Measurements from ENCODE around the gene TOM1L1.

The TOM1L1 gene

GRCh38 chr17:54900457-54901229, at the start of gene TOM1L1:
Gene TOM1L1 (plus strand): TSS chr17:54900852. CDS start chr17:54900866, 14 bp downstream.
- Histone ChIP-seq H4K20me1 (ENCODE audit: insufficient read depth, low read length) (no peaks in the 10 kb centered on the region), H3K79me2 (ENCODE audit: low read length) (no peaks in the 10 kb centered on the region), H3K4me1 (ENCODE audit: low read length) (no peaks in the 10 kb centered on the region), H3K9me3 (ENCODE audit: insufficient read depth, low read length) (no peaks in the 10 kb centered on the region), H3K4me3 (ENCODE audit: low read length) (no peak within 1 kb of the TSS), H3K27me3 (ENCODE audit: low read depth, low read length) (no peaks in the 10 kb centered on the region), H3K36me3 (replicated peaks; ENCODE audit: low read depth, low read length) (no peaks in the 10 kb centered on the region), H2AFZ (ENCODE audit: low read depth, low read length) (no peak within 1 kb of the TSS), H3K27ac (ENCODE audit: low read length) (no peak within 1 kb of the TSS), H3K4me2 (ENCODE audit: low read length) (no peak within 1 kb of the TSS), H3K9ac (ENCODE audit: low read length) (no peak within 1 kb of the TSS)
- no peak for TF ChIP-seq EZH2phosphoT487 (IDR thresholded peaks at IDR 0.05; ENCODE audit: low read depth)

GRCh38 chr17:54859187-54859586, 41.5 kb upstream of the TOM1L1 start:
- Histone ChIP-seq H3K4me1 (ENCODE audit: low read length) (no peaks in the 10 kb centered on the region), H3K9ac (ENCODE audit: low read length) (no peak overlapping the region)

GRCh38 chr17:54860617-54861470, 39.8 kb upstream of the TOM1L1 start:
- H3K27me3 ChIP-seq (ENCODE audit: low read depth, low read length), result no peaks in the 10 kb centered on the region
- H3K4me1 ChIP-seq (ENCODE audit: low read length), result no peaks in the 10 kb centered on the region
- TF ChIP-seq EZH2phosphoT487 (IDR thresholded peaks at IDR 0.05; ENCODE audit: low read depth), result no peak
- no peak for TF ChIP-seq CTCF (IDR thresholded peaks at IDR 0.05; ENCODE audit: low read depth, low read length)
- no peak overlapping the region for H3K27ac ChIP-seq (ENCODE audit: low read length)
- no peaks in the 10 kb centered on the region for H3K36me3 ChIP-seq (replicated peaks; ENCODE audit: low read depth, low read length)
- H3K9ac ChIP-seq (ENCODE audit: low read length), result no peak overlapping the region
- H3K79me2 ChIP-seq (ENCODE audit: low read length), result no peaks in the 10 kb centered on the region
- no peaks in the 10 kb centered on the region for H3K9me3 ChIP-seq (ENCODE audit: insufficient read depth, low read length)
- no peak overlapping the region for H3K4me2 ChIP-seq (ENCODE audit: low read length)
- H4K20me1 ChIP-seq (ENCODE audit: insufficient read depth, low read length), result no peaks in the 10 kb centered on the region
- no peak overlapping the region for H3K4me3 ChIP-seq (ENCODE audit: low read length)
- H2AFZ ChIP-seq (ENCODE audit: low read depth, low read length), result no peak overlapping the region

More at GRCh38 chr17:54859187-54859586, 41.5 kb upstream of the TOM1L1 start:
- no peaks in the 10 kb centered on the region for H3K79me2 ChIP-seq (ENCODE audit: low read length)
- TF ChIP-seq CTCF (IDR thresholded peaks at IDR 0.05; ENCODE audit: low read depth, low read length) (no peak), EZH2phosphoT487 (IDR thresholded peaks at IDR 0.05; ENCODE audit: low read depth) (no peak)
- H3K4me2 ChIP-seq (ENCODE audit: low read length), result no peak overlapping the region
- no peaks in the 10 kb centered on the region for H4K20me1 ChIP-seq (ENCODE audit: insufficient read depth, low read length)
- no peaks in the 10 kb centered on the region for H3K27me3 ChIP-seq (ENCODE audit: low read depth, low read length)
- no peak overlapping the region for H2AFZ ChIP-seq (ENCODE audit: low read depth, low read length)
- no peaks in the 10 kb centered on the region for H3K36me3 ChIP-seq (replicated peaks; ENCODE audit: low read depth, low read length)
- no peak overlapping the region for H3K27ac ChIP-seq (ENCODE audit: low read length)
- no peaks in the 10 kb centered on the region for H3K9me3 ChIP-seq (ENCODE audit: insufficient read depth, low read length)
- no peak overlapping the region for H3K4me3 ChIP-seq (ENCODE audit: low read length)

GRCh38 chr17:54861471-54861983, 39.1 kb upstream of the TOM1L1 start:
- H3K4me2 ChIP-seq (ENCODE audit: low read length), result no peak overlapping the region
- H3K36me3 ChIP-seq (replicated peaks; ENCODE audit: low read depth, low read length), result no peaks in the 10 kb centered on the region
- TF ChIP-seq CTCF (IDR thresholded peaks at IDR 0.05; ENCODE audit: low read depth, low read length) (no peak), EZH2phosphoT487 (IDR thresholded peaks at IDR 0.05; ENCODE audit: low read depth) (no peak)
- no peak overlapping the region for H2AFZ ChIP-seq (ENCODE audit: low read depth, low read length)
- no peaks in the 10 kb centered on the region for H4K20me1 ChIP-seq (ENCODE audit: insufficient read depth, low read length)
- no peak overlapping the region for H3K27ac ChIP-seq (ENCODE audit: low read length)
- H3K4me3 ChIP-seq (ENCODE audit: low read length), result no peak overlapping the region
- H3K27me3 ChIP-seq (ENCODE audit: low read depth, low read length), result no peaks in the 10 kb centered on the region
- H3K4me1 ChIP-seq (ENCODE audit: low read length), result no peaks in the 10 kb centered on the region
- no peaks in the 10 kb centered on the region for H3K9me3 ChIP-seq (ENCODE audit: insufficient read depth, low read length)
- no peaks in the 10 kb centered on the region for H3K79me2 ChIP-seq (ENCODE audit: low read length)
- no peak overlapping the region for H3K9ac ChIP-seq (ENCODE audit: low read length)
